NCI-H2227 (cell line): ENCODE results near the gene SLC25A53.
"Not testable (repeated sequence)": the region's sequence is repeated elsewhere in the genome, so short reads cannot be mapped to it uniquely, and the experiment has no call there.

Experiments
- DNase-seq: peaks from one replicate; lab custom pipeline; 2025; ENCODE audit not compliant: unreplicated experiment; lab: John Stamatoyannopoulos, UW

Gene SLC25A53

GRCh38 chrX:104075778-104076445 lies 80.9 kb downstream of the SLC25A53 start, which contains the start of gene TMSB15C:
Gene TMSB15C (minus strand): TSS chrX:104076236.
- DNase-seq: not testable (repeated sequence)

- not testable (repeated sequence) for DNase-seq
Measured at GRCh38 chrX:104062636-104063035, 94.2 kb downstream of the SLC25A53 start.

- not testable (repeated sequence) for DNase-seq
Measured at GRCh38 chrX:104054956-104055355, 101.9 kb downstream of the SLC25A53 start.
